ENCODE results near the gene EMSY.

The EMSY gene

GRCh38 chr11:76444065-76444383, 794 bp upstream of the EMSY start:
- peak overlapping the region; percentile 63 for H3K27ac ChIP-seq (ENCODE audit: poor library complexity, severe bottlenecking)
- TF ChIP-seq, protein P1, sequence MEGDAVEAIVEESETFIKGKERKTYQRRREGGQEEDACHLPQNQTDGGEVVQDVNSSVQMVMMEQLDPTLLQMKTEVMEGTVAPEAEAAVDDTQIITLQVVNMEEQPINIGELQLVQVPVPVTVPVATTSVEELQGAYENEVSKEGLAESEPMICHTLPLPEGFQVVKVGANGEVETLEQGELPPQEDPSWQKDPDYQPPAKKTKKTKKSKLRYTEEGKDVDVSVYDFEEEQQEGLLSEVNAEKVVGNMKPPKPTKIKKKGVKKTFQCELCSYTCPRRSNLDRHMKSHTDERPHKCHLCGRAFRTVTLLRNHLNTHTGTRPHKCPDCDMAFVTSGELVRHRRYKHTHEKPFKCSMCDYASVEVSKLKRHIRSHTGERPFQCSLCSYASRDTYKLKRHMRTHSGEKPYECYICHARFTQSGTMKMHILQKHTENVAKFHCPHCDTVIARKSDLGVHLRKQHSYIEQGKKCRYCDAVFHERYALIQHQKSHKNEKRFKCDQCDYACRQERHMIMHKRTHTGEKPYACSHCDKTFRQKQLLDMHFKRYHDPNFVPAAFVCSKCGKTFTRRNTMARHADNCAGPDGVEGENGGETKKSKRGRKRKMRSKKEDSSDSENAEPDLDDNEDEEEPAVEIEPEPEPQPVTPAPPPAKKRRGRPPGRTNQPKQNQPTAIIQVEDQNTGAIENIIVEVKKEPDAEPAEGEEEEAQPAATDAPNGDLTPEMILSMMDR (IDR thresholded peaks at IDR 0.05; ENCODE audit: poor library complexity, severe bottlenecking) = no peak
- no peaks in the 10 kb centered on the region for H3K27me3 ChIP-seq (ENCODE audit: insufficient read depth, poor library complexity, severe bottlenecking)
- no peak for DNase-seq (ENCODE audit: low spot score)
- H3K9me3 ChIP-seq (ENCODE audit: severe bottlenecking) = no peaks in the 10 kb centered on the region
- H3K4me3 ChIP-seq (ENCODE audit: severe bottlenecking) = peak overlapping the region; percentile 81
- ATAC-seq (ENCODE audit: low read depth) = no peak
- H3K36me3 ChIP-seq (ENCODE audit: low read depth) = peaks cover 22% of the 10 kb centered on the region
- peaks cover 3% of the 10 kb centered on the region for H3K4me1 ChIP-seq (ENCODE audit: insufficient read depth, poor library complexity, severe bottlenecking)

- TF ChIP-seq, protein P1 (IDR thresholded peaks at IDR 0.05; ENCODE audit: poor library complexity, severe bottlenecking) = no peak
- H3K4me1 ChIP-seq (ENCODE audit: insufficient read depth, poor library complexity, severe bottlenecking) = peaks cover 3% of the 10 kb centered on the region
- DNase-seq (ENCODE audit: low spot score) = peak; percentile 82
Observed at GRCh38 chr11:76445121-76446084, 585 bp downstream of the EMSY start.

GRCh38 chr11:76448506-76448905, 3.7 kb downstream of the EMSY start:
- Histone ChIP-seq H3K4me1 (ENCODE audit: insufficient read depth, poor library complexity, severe bottlenecking) (no peaks in the 10 kb centered on the region), H3K36me3 (ENCODE audit: low read depth) (peaks cover 51% of the 10 kb centered on the region)

More at GRCh38 chr11:76445121-76446084, 585 bp downstream of the EMSY start:
- Histone ChIP-seq H3K36me3 (ENCODE audit: low read depth) (peaks cover 28% of the 10 kb centered on the region), H3K27me3 (ENCODE audit: insufficient read depth, poor library complexity, severe bottlenecking) (no peaks in the 10 kb centered on the region), H3K27ac (ENCODE audit: poor library complexity, severe bottlenecking) (peak overlapping the region; percentile 63), H3K9me3 (ENCODE audit: severe bottlenecking) (no peaks in the 10 kb centered on the region), H3K4me3 (ENCODE audit: severe bottlenecking) (peak overlapping the region; percentile 81)
- ATAC-seq (ENCODE audit: low read depth) = peak; percentile 72

GRCh38 chr11:76453248-76453647, 8.4 kb downstream of the EMSY start:
- H3K36me3 ChIP-seq (ENCODE audit: low read depth) = peaks cover 62% of the 10 kb centered on the region

More at GRCh38 chr11:76448506-76448905, 3.7 kb downstream of the EMSY start:
- Histone ChIP-seq H3K27me3 (ENCODE audit: insufficient read depth, poor library complexity, severe bottlenecking) (no peaks in the 10 kb centered on the region), H3K9me3 (ENCODE audit: severe bottlenecking) (no peaks in the 10 kb centered on the region), H3K4me3 (ENCODE audit: severe bottlenecking) (no peak overlapping the region), H3K27ac (ENCODE audit: poor library complexity, severe bottlenecking) (no peak overlapping the region)
- no peak for DNase-seq (ENCODE audit: low spot score)
- ATAC-seq (ENCODE audit: low read depth) = no peak
- TF ChIP-seq, protein P1 (IDR thresholded peaks at IDR 0.05; ENCODE audit: poor library complexity, severe bottlenecking) = no peak

More at GRCh38 chr11:76453248-76453647, 8.4 kb downstream of the EMSY start:
- Histone ChIP-seq H3K4me3 (ENCODE audit: severe bottlenecking) (no peak overlapping the region), H3K4me1 (ENCODE audit: insufficient read depth, poor library complexity, severe bottlenecking) (peaks cover 3% of the 10 kb centered on the region), H3K27ac (ENCODE audit: poor library complexity, severe bottlenecking) (no peak overlapping the region), H3K27me3 (ENCODE audit: insufficient read depth, poor library complexity, severe bottlenecking) (no peaks in the 10 kb centered on the region), H3K9me3 (ENCODE audit: severe bottlenecking) (no peaks in the 10 kb centered on the region)
- TF ChIP-seq, protein P1 (IDR thresholded peaks at IDR 0.05; ENCODE audit: poor library complexity, severe bottlenecking) = no peak
- ATAC-seq (ENCODE audit: low read depth) (no peak), DNase-seq (ENCODE audit: low spot score) (no peak)

All from RWPE2 (cell line).